Measurements from ENCODE around the gene CARD10. TPM values are rescaled to one million over a fixed set of nuclear protein-coding genes. Genes with fewer than 3 reads are reported as not detected.

The CARD10 gene
- polyA plus RNA-seq, 1 donor (not counting 4 experiments of a cell fraction or from before 2014, with no cell fraction given), result 32.2 TPM

DNA sequence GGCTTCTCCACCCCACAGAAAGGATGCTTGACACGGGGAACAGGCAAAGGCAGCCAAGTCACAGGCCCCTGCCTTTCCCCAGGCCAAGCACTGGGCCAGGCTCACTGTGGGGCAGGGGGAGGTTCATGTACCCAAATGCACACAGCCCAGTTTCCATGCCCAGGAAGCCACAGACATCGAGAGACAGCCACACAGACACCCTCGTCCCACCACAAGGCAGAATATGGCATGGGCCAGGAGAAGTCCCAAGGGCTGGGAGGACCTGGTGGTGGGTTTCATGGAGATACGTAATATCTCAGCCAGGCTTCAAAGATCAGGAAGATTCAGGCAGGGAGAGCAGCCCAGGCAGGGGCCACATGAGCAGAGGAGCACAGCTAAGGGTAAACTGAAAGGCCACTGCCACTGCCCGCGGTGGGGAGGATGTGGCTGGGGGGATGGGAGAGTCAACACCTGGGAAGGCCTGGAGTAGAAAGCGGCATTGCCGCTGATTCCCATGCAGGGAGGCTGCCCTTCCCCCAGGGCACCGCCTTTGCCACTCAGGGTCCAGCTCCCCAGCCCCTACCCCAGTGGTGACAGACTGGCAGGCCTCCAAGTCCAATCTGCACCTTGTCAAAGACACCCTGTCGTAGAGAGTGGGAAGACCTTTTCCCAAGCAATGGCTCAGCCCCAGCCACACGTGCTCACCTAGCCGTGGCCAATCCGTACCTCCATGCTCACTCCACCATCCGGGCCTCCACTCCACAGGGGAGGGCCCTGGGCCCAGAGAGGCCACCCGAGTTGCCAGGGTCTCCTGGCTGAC, 30.7 kb downstream of the CARD10 start:
- no peak overlapping the region for H2AFZ ChIP-seq (ENCODE audit: control insufficient read depth, low read length)
- no peak for FAIRE-seq

GRCh38 chr22:37487571-37487970, 31.6 kb downstream of the CARD10 start:
- no peaks in the 10 kb centered on the region for H3K9me3 ChIP-seq (ENCODE audit: control insufficient read depth, low read depth, low read length)
- H3K27me3 ChIP-seq (ENCODE audit: control insufficient read depth, extremely low read depth, insufficient read depth, low read length), result no peaks in the 10 kb centered on the region
- H3K4me1 ChIP-seq (ENCODE audit: control insufficient read depth, extremely low read depth, insufficient read depth, low read length), result peaks cover 5% of the 10 kb centered on the region
- peaks cover 24 to 37% of the 10 kb centered on the region in 2 experiments for H3K36me3 ChIP-seq (ENCODE audit: control insufficient read depth in 2 of 2, extremely low read depth in 1 of 2, insufficient read depth in 2 of 2, low read length in 2 of 2)
- H2AFZ ChIP-seq (ENCODE audit: control insufficient read depth, low read length), result no peak overlapping the region
- no peak overlapping the region for H3K4me2 ChIP-seq (ENCODE audit: control insufficient read depth, extremely low read depth, insufficient read depth, low read depth, low read length)
- H3K9me1 ChIP-seq (ENCODE audit: control insufficient read depth, extremely low read depth, insufficient read depth, low read length), result no peaks in the 10 kb centered on the region
- dilution Hi-C loops (cut with MboI; ENCODE audit: extremely low pct_ligation_motif_present, low sequenced_read_pairs), result no loop called here
- FAIRE-seq (no peak), DNase-seq (ENCODE audit: low read depth, low spot score) (no peak)
- TF ChIP-seq EZH2 (IDR thresholded peaks at IDR 0.05; ENCODE audit: low read length), result no peak
- TF ChIP-seq CTCF (optimal IDR thresholded peaks at IDR 0.05 in 1 of 3, IDR thresholded peaks at IDR 0.05 in 1 of 3, conservative IDR thresholded peaks at IDR 0.05 in 1 of 3; ENCODE audit: extremely low read depth in 1 of 3, insufficient read depth in 2 of 3, low read length in 3 of 3), result no peak
- H3K79me2 ChIP-seq (ENCODE audit: control insufficient read depth, insufficient read depth, low read length), result no peaks in the 10 kb centered on the region
- H3K9ac ChIP-seq (ENCODE audit: control insufficient read depth, extremely low read depth, insufficient read depth, low read length), result no peak overlapping the region
- H3K4me3 ChIP-seq (ENCODE audit: control insufficient read depth in 2 of 3, extremely low read depth in 1 of 3, insufficient read depth in 2 of 3, low read depth in 1 of 3, low read length in 3 of 3), result no peak overlapping the region
- H3K27ac ChIP-seq (ENCODE audit: control insufficient read depth, insufficient read depth, low read length), result no peak overlapping the region
- peaks cover 20% of the 10 kb centered on the region for H4K20me1 ChIP-seq (ENCODE audit: control insufficient read depth, extremely low read depth, insufficient read depth, low read length)

More for the DNA sequence above, 30.7 kb downstream of the CARD10 start:
- dilution Hi-C loops (cut with MboI; ENCODE audit: extremely low pct_ligation_motif_present, low sequenced_read_pairs), result no loop called here
- H3K79me2 ChIP-seq (ENCODE audit: control insufficient read depth, insufficient read depth, low read length), result peaks cover 3% of the 10 kb centered on the region
- TF ChIP-seq EZH2 (IDR thresholded peaks at IDR 0.05; ENCODE audit: low read length) (no peak), CTCF (optimal IDR thresholded peaks at IDR 0.05 in 1 of 3, IDR thresholded peaks at IDR 0.05 in 1 of 3, conservative IDR thresholded peaks at IDR 0.05 in 1 of 3; ENCODE audit: extremely low read depth in 1 of 3, insufficient read depth in 2 of 3, low read length in 3 of 3) (no peak)
- no peaks in the 10 kb centered on the region for H3K9me1 ChIP-seq (ENCODE audit: control insufficient read depth, extremely low read depth, insufficient read depth, low read length)
- H3K27ac ChIP-seq (ENCODE audit: control insufficient read depth, insufficient read depth, low read length), result no peak overlapping the region
- no peak for DNase-seq (ENCODE audit: low read depth, low spot score)
- H3K4me2 ChIP-seq (ENCODE audit: control insufficient read depth, extremely low read depth, insufficient read depth, low read depth, low read length), result no peak overlapping the region
- H3K27me3 ChIP-seq (ENCODE audit: control insufficient read depth, extremely low read depth, insufficient read depth, low read length), result no peaks in the 10 kb centered on the region
- H4K20me1 ChIP-seq (ENCODE audit: control insufficient read depth, extremely low read depth, insufficient read depth, low read length), result peaks cover 26% of the 10 kb centered on the region
- H3K36me3 ChIP-seq (ENCODE audit: control insufficient read depth in 2 of 2, extremely low read depth in 1 of 2, insufficient read depth in 2 of 2, low read length in 2 of 2), result peaks cover 28 to 47% of the 10 kb centered on the region in 2 experiments
- no peak overlapping the region for H3K9ac ChIP-seq (ENCODE audit: control insufficient read depth, extremely low read depth, insufficient read depth, low read length)
- no peaks in the 10 kb centered on the region for H3K9me3 ChIP-seq (ENCODE audit: control insufficient read depth, low read depth, low read length)
- H3K4me3 ChIP-seq (ENCODE audit: control insufficient read depth in 2 of 3, extremely low read depth in 1 of 3, insufficient read depth in 2 of 3, low read depth in 1 of 3, low read length in 3 of 3), result no peak overlapping the region
- H3K4me1 ChIP-seq (ENCODE audit: control insufficient read depth, extremely low read depth, insufficient read depth, low read length), result peaks cover 5% of the 10 kb centered on the region

Data from keratinocyte (primary cell).